Body of pancreas (tissue), 4 donors: ENCODE results near the gene CLEC10A. TPM values are rescaled to one million over a fixed set of nuclear protein-coding genes. Genes with fewer than 3 reads are reported as not detected.
"Not testable (repeated sequence)": the region's sequence is repeated elsewhere in the genome, so short reads cannot be mapped to it uniquely, and the experiment has no call there.

Experiments used
- ATAC-seq: fragments of 150-250 bp; one replicate; pipeline ENCODE4 v1.9.1; 2016
- DNase-seq, 4 donors: peaks; one replicate each; pipeline ENCODE4 v3.0.0-alpha.2; 2019
- H3K27ac ChIP-seq, 4 donors: fragments of 200-600 bp; sonication (generic); 1 replicate in 3 of 4; 2 replicates in 1 of 4; pipeline versions ENCODE4 v1.5.1 to v1.6.1; 2016 to 2019; ENCODE audit warnings: mild to moderate bottlenecking in 1 of 4, mixed read lengths in 1 of 4, moderate library complexity in 1 of 4
- H3K27me3 ChIP-seq, 2 donors: fragments of 200-600 bp; sonication (generic); one replicate each; pipeline ENCODE4 v1.6.0; 2016; ENCODE audit warnings: mild to moderate bottlenecking in 1 of 2
- H3K36me3 ChIP-seq, 2 donors: fragments of 200-600 bp; sonication (generic); replicated peaks in 1 of 2; 2 replicates each; pipeline ENCODE4 v1.5.1; 2016; ENCODE audit warnings: low read depth in 2 of 2; ENCODE audit not compliant: insufficient read depth in 1 of 2
- H3K4me1 ChIP-seq: fragments of 200-600 bp; sonication (generic); one replicate; pipeline ENCODE4 v1.6.0; 2016
- H3K4me3 ChIP-seq, 2 donors: fragments of 200-600 bp; sonication (generic); 1 replicate in 1 of 2; 2 replicates in 1 of 2; pipeline ENCODE4 v1.5.1; 2016 to 2019
- H3K9me3 ChIP-seq, 3 donors: fragments of 200-600 bp; sonication (generic); 1 replicate in 2 of 3; 2 replicates in 1 of 3; pipeline ENCODE4 v1.5.1; 2016
- POLR2A ChIP-seq, 3 donors: fragments of 450-650 bp; IDR thresholded peaks; one replicate each; pipeline ENCODE4 v1.6.1; 2016; ENCODE audit warnings: antibody characterized with exemption in 3 of 3, mild to moderate bottlenecking in 2 of 3
- WGBS, 2 donors: methylation state at CpG; one replicate each; pipeline ENCODE4 v1.1.5; 2017; 5-methylcytosine and 5-hydroxymethylcytosine counted together
- intact Hi-C: fragments of 100-400 bp; cut with DNase I; formaldehyde crosslinking; loops from one replicate; pipeline ENCODE4 v1.15.1; 2023
- total RNA-seq, 2 donors: library from RNA; depleted of rRNA; stranded (reverse); fragments of >200 nt; gene quantifications; one replicate each; pipeline ENCODE4 v1.1.0, GENCODE V29; 2016
- TF ChIP-seq, protein P1 (sequence below), 7 experiments: fragments of 450-650 bp in 4 of 7; fragments of 200-600 bp in 3 of 7; sonication (generic) in 3 of 7; IDR thresholded peaks; one replicate each; pipeline ENCODE4 v1.5.1; 2016 to 2019; ENCODE audit warnings: antibody characterized with exemption in 7 of 7

Gene CLEC10A
- total RNA-seq, 2 donors from 2014 or later: 0.33 to 1.0 TPM

DNA sequence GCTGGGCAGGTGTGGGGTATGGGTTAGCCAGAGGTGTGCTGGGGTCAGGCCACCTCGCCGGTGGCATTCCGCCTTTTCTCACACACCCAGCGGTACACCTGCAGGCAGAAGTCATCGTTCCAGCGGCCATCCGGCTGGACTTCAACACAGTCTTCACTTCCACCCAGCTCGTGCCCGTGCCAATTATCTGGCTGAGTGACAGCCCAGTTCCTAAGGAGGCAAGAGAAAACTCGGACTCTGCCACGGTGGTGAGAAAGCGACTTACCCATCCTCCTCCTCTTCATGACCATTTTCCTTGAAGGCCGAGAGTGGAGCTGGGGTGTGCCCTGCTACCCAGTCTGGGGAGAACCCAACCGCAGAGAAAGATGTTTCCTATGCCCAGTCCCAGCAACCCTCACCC is 21.5 kb upstream of the CLEC10A start:
- no peaks in the 10 kb centered on the region for H3K36me3 ChIP-seq
- ATAC-seq (no peak), DNase-seq (no peak)
- H3K4me1 ChIP-seq: no peaks in the 10 kb centered on the region
- intact Hi-C loops: no loop called here
- H3K9me3 ChIP-seq: no peaks in the 10 kb centered on the region
- no peak overlapping the region for H3K27ac ChIP-seq
- H3K4me3 ChIP-seq: no peak overlapping the region
- TF ChIP-seq, protein P1, sequence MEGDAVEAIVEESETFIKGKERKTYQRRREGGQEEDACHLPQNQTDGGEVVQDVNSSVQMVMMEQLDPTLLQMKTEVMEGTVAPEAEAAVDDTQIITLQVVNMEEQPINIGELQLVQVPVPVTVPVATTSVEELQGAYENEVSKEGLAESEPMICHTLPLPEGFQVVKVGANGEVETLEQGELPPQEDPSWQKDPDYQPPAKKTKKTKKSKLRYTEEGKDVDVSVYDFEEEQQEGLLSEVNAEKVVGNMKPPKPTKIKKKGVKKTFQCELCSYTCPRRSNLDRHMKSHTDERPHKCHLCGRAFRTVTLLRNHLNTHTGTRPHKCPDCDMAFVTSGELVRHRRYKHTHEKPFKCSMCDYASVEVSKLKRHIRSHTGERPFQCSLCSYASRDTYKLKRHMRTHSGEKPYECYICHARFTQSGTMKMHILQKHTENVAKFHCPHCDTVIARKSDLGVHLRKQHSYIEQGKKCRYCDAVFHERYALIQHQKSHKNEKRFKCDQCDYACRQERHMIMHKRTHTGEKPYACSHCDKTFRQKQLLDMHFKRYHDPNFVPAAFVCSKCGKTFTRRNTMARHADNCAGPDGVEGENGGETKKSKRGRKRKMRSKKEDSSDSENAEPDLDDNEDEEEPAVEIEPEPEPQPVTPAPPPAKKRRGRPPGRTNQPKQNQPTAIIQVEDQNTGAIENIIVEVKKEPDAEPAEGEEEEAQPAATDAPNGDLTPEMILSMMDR (IDR thresholded peaks at IDR 0.05): no peak
- 63 to 84% methylated on average over 14 of the region's 14 CpGs for WGBS, 2 donors
- H3K27me3 ChIP-seq: peaks cover 0 to 5% of the 10 kb centered on the region in 2 donors

DNA sequence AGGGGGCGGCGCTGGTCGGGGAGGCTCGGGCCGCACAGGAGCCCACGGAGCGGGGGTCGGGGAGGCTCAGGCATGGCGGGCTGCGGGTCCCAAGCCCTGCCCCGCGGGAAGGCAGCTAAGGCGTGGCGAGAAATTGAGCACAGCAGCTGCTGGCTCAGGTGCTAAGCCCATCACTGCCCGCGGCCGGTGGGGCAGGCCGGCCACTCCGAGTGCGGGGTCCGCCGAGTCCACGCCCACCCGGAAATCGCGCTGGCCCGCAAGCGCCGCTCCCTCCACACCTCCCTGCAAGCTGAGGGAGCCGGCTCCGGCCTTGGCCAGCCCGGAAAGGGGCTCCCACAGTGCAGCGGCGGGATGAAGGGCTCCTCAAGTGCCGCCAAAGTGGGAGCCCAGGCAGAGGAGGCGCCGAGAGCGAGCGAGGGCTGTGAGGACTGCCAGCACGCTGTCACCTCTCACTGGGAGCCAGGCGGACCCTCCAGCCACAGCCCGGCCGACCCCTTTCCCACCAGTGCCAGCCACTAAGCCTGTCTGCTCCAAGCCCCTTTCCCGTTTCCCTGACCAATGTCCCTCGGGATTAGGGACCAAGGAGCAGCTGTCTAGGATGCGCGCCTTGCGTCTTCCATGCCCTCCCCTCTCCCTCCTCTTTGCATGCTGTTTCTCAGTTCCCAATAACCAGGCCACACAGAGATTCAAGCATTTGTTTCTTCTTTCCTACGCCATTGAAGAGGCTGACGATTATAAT is 20.8 kb upstream of the CLEC10A start:
- WGBS, 2 donors: 79 to 87% methylated on average over 9 to 50 of the region's 50 CpGs

DNA sequence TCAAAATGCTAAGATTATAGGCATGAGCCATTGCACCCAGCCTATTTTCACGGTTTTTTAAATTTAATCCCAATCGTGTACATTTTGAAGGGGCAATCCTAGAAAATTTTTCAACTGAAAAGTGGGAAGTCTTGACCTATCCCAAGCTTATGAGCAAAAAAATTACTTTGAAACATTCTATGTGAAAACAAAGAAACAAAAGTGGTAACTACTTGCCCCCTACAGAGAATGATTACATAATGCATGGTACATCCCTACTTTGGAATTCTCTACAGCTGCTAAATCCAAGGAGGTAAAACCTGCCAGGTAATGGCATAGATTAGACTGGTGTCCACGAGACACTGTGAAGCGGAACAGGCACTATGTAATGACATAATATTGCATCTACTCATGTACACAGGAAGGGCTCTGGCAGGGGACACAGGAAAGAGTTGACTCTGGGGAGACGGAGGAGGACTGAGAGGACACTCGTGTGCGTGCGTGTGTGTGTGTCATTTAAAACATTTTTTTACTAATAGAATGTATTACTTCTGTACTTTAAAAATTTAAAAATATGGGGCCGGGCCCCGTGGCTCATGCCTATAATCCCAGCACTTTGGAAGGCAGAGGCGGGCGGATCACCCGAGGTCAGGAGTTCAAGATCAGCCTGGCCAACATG is 18.9 kb upstream of the CLEC10A start:
- peaks cover 0 to 5% of the 10 kb centered on the region in 2 donors for H3K27me3 ChIP-seq
- H3K9me3 ChIP-seq: no peaks in the 10 kb centered on the region
- intact Hi-C loops: no loop called here
- DNase-seq (no peak), ATAC-seq (no peak)
- H3K4me3 ChIP-seq: no peak overlapping the region
- H3K36me3 ChIP-seq: no peaks in the 10 kb centered on the region
- H3K4me1 ChIP-seq: no peaks in the 10 kb centered on the region
- WGBS, 2 donors: 67 to 71% methylated on average over 13 of the region's 13 CpGs
- TF ChIP-seq, protein P1 (IDR thresholded peaks at IDR 0.05): no peak
- TF ChIP-seq POLR2A (IDR thresholded peaks at IDR 0.05): no peak
- H3K27ac ChIP-seq: no peak overlapping the region

More for the DNA sequence above, 20.8 kb upstream of the CLEC10A start:
- H3K4me1 ChIP-seq, DNase-seq, H3K4me3 ChIP-seq, H3K27me3 ChIP-seq, H3K27ac ChIP-seq, H3K36me3 ChIP-seq, intact Hi-C loops, H3K9me3 ChIP-seq, ATAC-seq: not testable (repeated sequence)

DNA sequence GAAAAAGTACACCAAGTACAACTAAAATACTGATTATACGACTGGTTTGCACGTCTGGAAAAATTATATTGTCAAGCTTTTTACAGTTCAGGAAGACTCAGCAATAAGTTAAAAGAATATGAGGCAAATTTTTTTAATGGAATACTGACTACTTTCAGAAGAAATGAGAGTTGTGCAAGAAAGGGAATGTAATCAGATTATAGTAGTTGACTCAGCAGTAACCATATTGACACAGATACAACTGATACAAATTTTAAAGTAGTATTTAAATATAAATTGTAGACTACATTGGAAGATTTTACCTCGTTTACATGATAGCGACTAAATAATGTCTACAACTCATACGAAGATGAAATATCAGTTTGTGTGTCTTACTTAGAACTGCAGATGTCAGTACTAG is 17.9 kb upstream of the CLEC10A start:
- H3K9me3 ChIP-seq: no peaks in the 10 kb centered on the region
- TF ChIP-seq, protein P1 (IDR thresholded peaks at IDR 0.05): no peak
- TF ChIP-seq POLR2A (IDR thresholded peaks at IDR 0.05): no peak
- H3K27ac ChIP-seq: no peak overlapping the region
- no peak overlapping the region for H3K4me3 ChIP-seq
- no peaks in the 10 kb centered on the region for H3K4me1 ChIP-seq
- no peak for ATAC-seq
- intact Hi-C loops: no loop called here
- no peaks in the 10 kb centered on the region for H3K36me3 ChIP-seq
- WGBS, 2 donors: 47 to 57% methylated on average over 5 of the region's 5 CpGs
- DNase-seq: no peak
- H3K27me3 ChIP-seq: peaks cover 0 to 5% of the 10 kb centered on the region in 2 donors

DNA sequence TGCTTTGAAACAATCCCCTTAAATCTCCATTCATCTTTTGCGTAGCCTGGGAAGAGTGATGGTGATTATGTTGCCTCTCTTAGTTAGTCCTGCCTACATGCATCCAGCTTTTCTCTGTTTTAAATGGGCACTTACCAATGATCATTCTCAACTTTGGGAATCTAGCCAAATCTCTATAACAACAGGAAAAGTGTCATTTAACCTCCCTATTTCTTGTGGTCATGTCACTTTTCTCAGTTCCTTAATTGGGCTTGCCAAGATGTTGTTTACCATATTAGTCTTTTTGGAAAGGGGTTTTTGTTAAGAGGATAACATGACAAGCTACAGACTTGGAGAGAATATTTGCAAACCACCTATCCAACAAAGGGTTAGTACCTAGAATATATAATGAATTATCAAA is 15.6 kb upstream of the CLEC10A start:
- H3K4me1 ChIP-seq: no peaks in the 10 kb centered on the region

More for the DNA sequence above, 15.6 kb upstream of the CLEC10A start:
- H3K4me3 ChIP-seq: no peak overlapping the region
- intact Hi-C loops: no loop called here
- ATAC-seq: no peak
- H3K9me3 ChIP-seq: no peaks in the 10 kb centered on the region
- no peaks in the 10 kb centered on the region for H3K27me3 ChIP-seq
- 81 to 89% methylated on average over 1 of the region's 1 CpG for WGBS, 2 donors
- no peaks in the 10 kb centered on the region for H3K36me3 ChIP-seq
- TF ChIP-seq, protein P1 (IDR thresholded peaks at IDR 0.05): no peak
- no peak for TF ChIP-seq POLR2A (IDR thresholded peaks at IDR 0.05)
- no peak for DNase-seq
- no peak overlapping the region for H3K27ac ChIP-seq
